GM18498 (cell line): ENCODE measurements around the gene TP53TG3C.
"Not testable (repeated sequence)": the region's sequence is repeated elsewhere in the genome, so short reads cannot be mapped to it uniquely, and the experiment has no call there.

ENCODE experiments used
- ATAC-seq: cut with Tn5 transposase; IDR thresholded peaks from one replicate; pipeline ENCODE4 v1.9.1; 2021; ENCODE audit warnings: mild to moderate bottlenecking, moderate library complexity; ENCODE audit not compliant: unreplicated experiment

TP53TG3C gene, protein sequence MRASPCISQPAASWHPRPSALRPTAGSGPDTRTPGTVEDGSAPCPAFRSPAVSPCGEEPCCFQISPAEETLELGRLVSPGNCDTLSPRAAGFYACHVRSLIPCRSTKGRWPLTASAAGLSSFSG

DNA sequence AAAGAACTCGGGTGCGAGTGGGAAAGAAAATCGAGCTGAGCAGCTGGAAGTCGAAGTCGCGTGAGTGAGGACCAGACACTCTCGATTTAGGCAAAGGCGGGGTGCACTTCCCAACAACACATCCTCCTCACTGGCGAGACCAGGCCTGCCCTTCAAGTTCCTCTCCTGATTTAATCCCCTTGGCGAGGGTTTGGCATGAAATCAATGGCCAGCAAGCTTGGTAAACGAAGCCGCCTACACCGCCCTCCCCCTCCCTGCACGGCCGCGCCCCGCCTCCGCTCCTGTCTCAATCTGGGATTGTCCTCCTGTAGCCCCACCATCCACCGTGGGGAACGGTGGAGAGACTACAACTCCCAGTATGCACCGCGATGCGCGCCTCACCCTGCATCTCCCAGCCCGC lies at the start of gene TP53TG3C:
TSS of gene TP53TG3C (plus strand) at position 301 of the 400 bp plus-strand sequence. CDS start at position 369, 68 bp downstream.
- ATAC-seq, result not testable (repeated sequence)
